Activated CD8-positive, alpha-beta memory T cell treated with anti-CD3 and anti-CD28 coated beads, Interleukin-2, amount 50 U/mL, for 1 hour (primary cell): Measurements from ENCODE around the gene G3BP2.
A peak's percentile ranks its signal among the peaks of the same experiment; 100 is the strongest.
"Not testable (repeated sequence)": the region's sequence is repeated elsewhere in the genome, so short reads cannot be mapped to it uniquely, and the experiment has no call there.

Source experiments
- DNase-seq: peaks from one replicate; pipeline ENCODE4 v3.0.0-alpha.2; 2020; ENCODE audit errors: extremely low read depth

The G3BP2 gene

DNA sequence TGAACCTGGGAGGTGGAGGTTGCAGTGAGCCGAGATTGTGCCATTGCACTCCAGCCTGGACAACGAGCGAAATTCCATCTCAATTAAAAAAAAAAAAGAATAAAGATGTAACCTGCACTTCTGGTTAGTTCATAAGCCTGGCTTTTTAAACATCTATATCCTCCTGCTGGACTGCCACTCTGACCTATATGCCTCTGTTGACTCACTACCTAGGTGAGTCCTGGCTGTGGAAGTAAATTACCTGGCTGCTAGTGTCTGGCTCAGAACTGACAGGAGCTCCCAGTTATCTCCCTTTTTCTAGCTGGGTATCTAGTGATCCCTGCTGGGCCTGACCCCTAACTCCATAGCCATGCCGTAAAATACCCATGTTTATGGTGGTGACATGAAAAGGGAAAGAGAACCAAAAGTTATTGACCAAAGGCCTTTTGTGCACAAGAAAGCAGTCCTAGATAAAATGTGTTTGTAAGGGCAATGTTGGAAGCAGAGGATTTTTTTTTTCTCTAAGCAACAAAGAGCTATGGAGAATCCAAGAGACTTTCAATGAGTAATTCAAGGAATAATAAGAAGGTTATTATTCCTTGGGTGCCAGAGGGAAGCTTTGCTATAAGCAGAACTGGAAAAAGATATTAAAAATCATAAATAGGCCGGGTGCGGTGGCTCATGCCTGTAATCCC lies 10.4 kb upstream of the G3BP2 start:
- DNase-seq = no peak

DNA sequence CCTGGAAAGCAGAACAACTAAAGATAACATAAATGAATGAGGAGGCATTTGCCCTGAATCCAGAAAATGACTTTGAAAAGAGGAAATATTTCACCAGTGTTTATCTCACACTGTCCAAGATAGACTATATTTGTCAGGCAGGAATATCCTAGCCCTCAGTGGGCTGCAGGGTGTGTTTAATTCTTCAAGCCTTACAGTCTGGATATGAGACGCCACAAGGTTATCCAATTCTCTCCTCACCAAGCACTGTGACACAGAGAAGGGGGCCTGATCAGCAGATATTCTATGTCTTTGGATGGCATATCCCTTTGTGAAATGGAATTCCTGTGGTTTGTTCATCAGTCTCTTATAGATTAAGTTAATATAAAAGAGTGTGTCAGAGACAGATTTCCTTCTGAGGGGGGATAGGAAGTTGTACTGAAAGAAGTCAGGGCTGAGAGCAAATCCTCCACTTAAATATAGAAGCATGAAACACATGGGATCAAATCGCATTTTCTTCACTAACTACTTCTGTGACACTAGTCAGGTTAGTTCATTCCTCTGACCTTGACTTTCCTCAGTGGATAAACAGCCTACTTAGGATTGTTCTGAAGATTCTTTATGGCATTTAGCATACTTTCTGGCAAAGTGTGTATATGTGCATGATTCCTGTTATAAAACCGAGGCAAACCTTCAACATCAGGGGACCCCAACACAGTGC lies 6.8 kb upstream of the G3BP2 start:
- DNase-seq = no peak

DNA sequence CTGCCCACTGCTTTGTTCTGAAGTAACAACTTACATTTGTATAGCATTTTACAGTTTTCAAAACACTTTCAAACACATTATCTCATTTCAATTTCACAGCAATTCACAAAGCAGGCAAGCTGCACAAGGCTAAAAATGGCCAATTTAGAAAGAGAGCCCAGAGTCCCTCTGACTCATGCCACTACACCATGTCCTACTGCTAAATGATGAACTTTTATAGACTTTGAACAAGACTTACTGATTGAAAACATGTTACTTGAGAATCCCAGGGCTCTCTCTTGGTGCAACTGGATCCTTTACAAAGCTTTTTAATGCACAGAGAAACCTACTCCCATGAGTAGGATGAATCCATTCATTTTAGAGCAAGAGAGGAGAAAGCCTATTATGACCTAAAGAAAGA lies 5.8 kb upstream of the G3BP2 start:
- no peak for DNase-seq

DNA sequence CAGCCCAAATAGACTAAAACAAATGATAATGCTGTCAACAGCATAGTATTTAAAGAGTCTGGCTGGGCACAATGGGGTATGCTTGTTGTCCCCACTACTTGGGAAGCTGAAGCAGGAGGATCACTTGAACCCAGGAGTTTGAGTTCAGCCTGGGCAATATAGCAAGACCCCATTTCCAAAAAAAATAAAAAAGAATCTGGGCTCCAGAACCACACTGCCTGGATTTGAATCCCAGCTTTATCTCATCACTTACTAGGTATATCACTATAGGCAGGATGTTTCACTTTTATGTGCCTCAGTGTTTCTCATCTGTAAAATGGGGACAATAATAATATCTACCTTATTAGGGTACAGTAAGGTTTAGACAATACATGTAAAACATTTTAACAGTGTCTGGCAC lies 5.3 kb upstream of the G3BP2 start:
- no peak for DNase-seq

DNA sequence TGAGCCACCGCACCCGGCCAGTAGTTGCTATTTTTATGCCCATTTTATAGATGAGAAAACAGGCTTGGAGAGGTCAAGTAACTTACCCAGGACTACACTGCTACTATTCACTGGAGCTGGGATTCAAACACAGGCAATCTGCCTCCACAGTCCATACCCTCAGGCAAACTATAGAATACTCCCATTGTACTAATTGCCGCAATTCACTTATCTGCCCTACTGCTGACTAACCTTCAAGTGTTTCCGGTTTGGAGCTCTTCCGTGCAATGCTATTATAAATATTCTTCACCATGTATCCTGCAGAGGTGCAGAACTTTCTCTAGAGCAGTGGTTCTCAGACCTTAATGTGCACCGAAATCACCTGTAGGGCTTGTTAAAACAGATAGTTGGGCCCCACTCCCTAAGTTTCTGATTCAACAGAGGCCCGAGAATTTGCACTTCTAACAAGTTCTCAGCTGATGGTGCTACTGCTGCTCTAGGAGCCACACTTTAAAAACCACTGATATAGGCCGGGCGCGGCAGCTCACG lies 1.9 kb upstream of the G3BP2 start:
- DNase-seq = no peak

DNA sequence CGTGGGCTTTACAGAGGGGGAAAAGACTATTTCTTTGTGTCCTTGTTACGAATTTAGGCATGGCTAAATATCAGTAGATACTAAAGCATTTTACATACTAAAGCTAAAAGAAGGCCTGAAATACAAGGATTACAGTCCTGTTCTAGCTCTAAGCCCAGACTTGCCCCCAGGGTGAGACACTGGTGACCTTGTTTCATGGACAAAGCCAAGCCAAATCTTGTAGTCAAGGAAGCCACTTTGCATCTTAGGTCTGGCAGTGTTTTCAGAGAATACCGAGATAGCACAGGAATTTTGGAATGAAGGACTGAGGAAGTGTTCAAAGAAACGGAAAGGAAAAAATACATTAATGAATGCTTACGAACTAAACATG lies 733 bp upstream of the G3BP2 start:
- DNase-seq = no peak

DNA sequence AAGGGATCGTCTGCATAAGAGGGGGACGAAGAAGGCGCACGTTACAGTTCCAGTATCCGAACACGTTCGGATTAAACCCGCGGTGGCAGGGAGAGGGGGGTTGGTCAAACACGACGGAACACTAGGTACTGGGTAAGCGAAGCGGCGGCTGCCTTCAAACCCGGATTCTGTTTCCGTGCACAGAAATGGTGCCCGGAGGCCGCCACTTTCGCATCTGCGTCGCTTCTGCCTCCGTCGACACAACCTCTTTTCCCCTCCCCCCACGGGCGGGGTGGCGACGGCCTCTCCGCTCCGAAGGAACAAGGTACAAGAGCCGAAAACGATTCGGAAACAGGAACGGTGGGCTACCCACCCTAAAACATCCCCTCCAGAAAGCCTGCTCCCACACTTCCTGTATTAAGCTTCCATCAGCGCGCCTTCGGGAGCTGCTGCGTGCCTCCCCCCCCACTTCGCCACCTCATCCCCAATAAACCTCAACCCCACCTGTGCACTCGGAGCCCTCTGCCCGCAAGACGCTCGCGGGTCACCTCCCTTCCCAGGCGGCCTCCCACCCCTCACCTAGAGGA lies 667 bp downstream of the G3BP2 start:
- peak; percentile 54 for DNase-seq

DNA sequence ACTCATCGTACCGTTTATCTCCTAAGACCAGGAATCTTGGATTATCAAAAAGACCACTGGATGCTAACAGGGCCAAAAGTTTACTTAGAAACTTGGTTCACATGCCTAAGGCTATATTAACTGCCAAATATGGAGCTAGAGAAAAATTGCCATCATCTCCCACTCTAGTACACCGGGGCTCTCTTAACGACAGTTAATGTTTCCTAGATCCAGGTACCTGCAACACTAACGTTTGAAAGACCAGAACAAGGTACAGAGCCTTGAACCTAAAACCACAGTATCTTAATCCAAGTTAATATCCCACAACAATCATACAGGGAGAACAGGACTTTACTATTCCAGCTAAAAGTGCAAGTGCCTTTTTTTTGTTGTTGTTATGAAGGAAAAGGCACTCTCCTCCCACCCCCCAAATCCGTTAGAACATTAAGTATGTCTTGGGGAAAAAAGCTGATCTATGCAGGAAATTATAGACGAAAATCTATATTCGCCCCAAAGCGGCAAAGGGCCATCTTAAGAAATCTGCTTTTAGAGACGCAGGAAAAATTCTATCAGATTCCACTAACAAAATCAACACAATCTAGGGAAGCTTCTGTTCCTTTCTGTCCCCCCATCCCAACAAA lies 1.3 kb downstream of the G3BP2 start:
- no peak for DNase-seq

DNA sequence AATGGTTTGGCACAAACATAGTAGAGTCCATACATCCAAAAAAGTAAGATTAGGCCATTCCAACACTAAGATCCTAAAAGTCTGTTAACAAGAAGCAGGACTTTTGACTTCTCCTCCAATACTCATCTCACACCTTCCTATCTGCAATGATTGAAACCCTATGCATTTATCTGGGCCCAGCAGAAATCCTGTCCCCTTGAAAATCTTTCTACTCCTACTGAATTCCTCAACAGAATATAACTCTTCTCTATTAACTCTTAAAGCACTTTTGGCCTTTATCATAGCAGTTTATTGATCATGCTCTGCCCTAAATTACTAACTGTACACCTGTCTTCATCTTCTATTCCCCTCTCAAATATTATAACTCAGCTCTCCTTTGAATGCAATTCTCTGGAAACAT lies 4.6 kb downstream of the G3BP2 start:
- DNase-seq = no peak

DNA sequence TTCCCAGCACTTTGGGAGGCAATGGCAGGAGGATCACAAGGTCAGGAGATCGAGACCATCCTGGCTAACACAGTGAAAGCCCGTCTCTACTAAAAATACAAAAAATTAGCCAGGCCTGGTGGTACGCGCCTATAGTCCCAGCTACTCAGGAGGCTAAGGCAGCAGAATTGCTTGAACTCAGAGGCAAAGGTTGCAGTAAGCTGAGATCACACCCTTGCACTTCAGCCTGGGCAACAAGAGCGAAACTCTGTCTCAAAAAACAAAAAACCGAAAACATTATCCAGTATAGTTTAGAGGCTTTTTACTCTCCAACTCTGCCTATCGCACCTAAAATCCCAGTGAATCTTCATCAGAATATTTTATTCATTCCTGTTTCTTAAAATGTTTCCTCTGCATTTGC lies 5.6 kb downstream of the G3BP2 start:
- not testable (repeated sequence) for DNase-seq

DNA sequence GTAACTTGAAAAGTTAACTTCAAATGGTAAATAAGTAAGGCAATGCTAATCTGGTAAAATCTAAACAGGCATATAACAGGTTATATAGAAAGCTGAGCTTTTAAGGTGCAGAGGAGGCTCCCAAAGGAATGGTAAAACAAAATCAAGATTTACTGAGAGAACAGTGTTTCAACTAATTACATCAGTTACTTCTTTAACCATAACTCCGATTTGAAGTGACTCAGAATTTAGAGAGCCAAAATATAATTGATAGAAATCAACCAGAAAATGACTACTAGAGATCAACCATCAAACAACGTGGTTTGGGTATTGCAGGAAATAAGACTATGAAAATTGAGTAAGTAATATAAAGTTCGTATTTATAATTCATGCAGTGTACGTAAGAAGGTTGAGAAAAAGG lies 6.9 kb downstream of the G3BP2 start:
- DNase-seq = no peak

DNA sequence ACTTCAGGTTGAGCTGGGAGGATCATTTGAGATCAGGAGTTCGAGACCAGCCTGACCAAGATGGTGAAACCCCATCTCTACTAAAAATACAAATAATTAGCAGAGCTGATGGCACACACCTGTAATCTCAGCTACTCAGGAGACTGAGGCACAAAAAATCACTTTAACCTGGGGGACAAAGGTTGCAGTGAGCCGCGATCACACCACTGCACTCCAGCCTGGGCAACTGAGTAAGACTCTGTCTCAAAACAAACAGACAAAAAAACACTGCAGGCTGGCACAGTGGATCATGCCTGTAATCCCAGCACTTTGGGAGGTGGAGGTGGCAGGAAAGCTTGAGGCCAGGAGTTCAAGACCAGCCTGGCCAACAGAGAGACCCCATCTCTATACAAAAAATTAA lies 8.6 kb downstream of the G3BP2 start:
- not testable (repeated sequence) for DNase-seq

DNA sequence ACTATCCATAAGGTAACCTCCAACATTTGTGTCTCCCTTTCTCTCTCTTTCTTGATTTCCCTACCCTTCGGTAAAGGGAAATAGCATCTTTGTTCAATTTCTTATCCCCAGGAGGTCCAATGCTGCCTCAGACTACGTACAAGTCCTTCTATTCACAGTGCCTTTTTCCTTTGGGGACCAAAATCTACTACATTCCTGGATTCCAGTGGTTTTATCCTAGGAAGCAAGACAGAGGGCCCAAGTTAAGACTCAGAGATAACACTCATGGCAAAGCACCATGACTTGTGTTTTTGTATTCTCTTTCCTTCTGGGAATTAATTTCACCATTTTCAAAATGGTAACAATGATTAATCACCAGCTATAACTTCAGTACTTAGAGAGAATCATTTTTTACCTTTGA lies 10.6 kb downstream of the G3BP2 start:
- DNase-seq = no peak

DNA sequence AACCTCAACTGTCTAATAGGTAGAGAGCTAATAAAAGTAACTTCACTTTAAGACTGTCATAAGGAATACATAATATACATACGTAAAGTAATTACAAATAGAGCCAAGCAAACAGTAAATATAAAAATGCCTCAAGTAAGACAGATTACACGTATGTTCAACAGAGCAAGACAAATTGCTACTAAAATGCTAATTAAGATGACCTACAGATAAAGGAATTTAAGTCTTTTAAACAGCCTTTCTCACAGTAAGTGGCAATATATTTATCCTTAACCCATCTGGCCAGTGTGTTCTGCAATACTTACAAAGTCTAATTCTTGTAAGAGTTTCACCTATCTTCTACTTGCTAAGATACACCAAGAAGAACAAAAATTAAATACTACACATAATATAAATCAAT lies 12.7 kb downstream of the G3BP2 start:
- no peak for DNase-seq

DNA sequence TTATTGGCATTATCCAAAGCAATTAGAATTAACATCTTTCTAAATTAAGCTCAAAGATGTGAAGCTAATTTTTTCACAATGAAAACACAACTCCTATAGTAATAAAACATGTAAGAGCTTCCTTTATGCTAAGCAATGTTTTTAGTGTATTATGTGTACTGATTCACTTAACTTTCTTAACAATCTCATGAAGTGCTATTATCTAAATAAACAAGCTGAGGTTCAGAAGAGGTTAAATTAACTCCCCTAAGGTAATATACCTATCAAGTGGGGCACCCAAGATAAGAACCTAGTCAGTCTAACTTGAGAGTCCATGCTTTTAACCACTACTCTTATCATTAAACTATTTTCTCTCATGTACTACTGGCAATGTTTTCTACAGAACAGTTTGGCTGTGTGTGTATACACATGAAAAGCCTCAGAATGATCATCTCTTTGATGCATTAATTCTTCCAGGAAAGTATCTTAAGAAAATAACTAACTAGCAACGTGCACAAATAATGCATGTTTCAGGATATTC lies 13.6 kb downstream of the G3BP2 start:
- no peak for DNase-seq

DNA sequence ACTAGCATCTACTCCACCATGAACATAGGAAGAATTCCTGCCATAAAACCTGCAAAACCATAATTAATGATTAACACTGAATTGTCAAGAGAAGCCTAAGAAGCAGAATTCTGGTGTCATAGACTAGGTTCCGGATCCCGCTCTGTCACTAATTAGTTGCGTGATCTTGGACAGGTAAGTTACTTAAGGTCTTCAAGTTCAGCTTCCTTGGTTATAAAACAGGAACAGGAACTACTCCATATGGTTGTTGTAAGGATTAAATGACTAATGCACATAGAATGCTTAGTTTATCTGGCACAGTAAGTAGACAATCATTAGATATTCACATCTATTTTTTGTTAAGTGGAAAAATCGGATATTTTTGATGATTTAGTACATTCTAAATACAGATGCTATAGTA lies 14.3 kb downstream of the G3BP2 start:
- no peak for DNase-seq

DNA sequence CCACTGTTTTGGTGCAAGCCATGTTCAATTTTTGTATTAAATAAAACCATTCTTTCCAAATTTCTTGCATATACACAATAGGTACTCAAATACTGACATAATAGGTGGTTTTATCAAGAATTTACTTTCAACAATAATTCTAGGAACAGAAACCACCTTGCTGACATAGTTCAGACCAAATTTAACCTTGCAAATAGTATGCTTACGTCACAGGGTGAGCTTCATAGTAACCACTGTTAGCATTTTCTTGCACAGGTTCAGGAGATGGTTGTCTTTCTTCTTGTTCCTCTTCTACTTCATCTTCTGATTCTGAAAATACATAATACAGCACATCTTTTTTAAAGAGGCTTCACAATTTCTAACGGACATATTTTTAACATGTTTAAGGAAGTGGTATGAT lies 17.6 kb downstream of the G3BP2 start:
- peak; percentile 16 for DNase-seq

DNA sequence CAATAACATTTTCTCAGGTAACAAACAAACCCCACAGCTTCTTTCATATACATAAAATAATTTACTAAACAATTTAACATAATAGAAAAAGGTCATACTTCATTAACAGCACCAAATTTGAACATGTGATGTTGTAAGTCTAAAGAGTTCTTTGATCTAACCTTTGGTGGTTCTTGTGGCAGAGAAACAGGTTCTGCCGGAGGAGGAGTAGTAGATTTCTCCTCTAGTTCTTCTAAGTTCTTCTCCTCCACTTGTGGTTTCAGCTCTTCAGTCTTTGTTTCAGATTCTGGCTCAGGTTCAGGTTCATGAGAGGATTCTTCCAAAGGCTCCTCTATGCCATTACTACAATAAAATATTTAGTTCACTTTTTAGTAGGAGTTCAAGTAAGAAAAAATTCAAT lies 18.3 kb downstream of the G3BP2 start:
- DNase-seq = no peak

DNA sequence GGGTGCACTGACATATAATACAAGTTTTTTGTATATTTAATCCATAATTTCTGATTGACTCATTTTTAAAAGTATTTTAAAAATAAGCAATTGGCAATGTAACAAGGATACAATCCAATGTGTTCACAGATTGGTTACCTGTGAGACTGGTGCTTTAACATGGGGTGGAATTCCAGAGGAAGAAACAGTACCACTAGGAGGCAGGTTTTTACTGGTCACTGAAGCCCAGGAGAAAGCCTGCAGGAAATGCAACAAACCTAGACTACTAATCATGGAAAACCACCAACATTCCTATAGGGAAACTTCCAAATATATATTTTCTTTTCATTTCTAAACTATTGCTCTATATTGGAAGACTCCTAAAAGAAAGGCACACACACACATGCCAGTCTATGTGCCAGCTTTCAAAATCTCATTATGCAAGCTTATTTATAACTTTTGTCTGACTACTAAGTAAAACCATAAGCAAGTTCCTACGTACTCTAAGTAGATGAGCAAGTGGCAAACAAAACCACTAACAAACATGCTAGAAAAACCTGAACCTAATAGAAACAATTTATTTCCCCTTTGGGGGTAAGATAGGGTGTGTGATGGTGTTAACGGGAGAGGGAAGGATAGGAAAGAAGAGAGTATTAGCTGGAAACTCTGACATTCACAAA lies 19.2 kb downstream of the G3BP2 start:
- no peak for DNase-seq

DNA sequence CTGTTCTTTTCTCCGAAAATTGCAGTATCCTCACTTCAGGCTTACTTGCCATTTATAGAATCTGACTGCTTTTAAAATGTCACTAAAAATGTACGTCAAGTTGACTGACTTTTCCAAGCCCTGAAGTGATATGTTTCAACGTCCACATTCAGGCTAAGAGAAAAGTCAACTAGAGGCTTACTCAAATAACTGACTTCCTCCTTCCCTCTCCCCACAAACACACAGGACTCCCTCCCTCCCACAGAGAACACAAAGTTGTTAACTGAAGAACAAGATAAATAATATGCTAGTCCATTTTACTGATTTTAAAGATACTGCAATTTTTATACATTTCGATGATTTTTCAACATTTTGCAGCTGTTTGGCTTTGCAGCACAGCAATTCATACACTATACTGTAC lies 29.1 kb downstream of the G3BP2 start:
- no peak for DNase-seq

DNA sequence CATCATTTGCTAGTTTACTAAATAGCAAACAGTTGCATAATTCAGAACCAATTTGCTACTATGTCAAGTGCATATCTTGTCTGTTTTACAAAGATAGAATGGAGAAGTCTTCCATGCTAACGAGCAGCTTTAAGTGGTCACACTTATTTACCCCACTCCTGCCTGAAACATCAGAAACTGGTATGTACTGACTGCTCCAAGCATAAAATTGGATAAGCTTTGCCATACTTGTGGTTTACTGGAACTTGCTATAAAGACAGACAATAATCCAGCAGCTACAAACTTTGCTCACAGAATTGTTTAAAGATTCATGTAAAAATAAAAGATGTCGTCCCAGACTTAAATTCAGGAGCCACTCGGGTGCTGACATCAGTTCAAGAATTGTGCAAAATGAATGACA lies 29.6 kb downstream of the G3BP2 start:
- no peak for DNase-seq

DNA sequence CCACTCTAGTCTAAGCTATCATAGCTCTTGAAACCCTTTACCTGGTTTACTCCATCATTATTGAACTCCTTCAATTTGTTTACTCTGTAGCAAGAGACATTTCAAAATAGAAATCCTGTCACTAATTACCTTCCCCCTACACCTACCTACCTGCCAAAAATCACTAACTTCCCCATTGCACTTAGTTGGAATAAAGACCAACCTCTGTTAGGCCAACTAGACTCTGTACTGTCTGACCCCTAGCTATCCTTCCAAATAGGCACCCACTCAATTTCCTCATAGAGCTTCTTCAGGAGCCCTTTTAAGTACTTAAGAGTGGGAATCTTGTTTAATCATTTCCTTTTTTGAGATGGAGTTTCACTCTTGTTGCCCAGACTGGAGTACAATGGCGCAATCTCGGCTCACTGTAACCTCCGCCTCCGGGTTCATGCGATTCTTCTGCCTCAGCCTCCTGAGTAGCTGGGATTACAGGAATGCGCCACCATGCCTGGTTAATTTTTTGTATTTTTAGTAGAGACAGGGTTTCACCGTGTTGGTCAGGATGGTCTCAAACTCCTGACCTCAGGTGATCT lies 34.0 kb downstream of the G3BP2 start:
- no peak for DNase-seq
